H9 (cell line): ENCODE measurements around the gene RPS15. TPM values are rescaled to one million over a fixed set of nuclear protein-coding genes. Genes with fewer than 3 reads are reported as not detected.

Experiments used
- DNase-seq: peaks from one replicate; pipeline ENCODE4 v3.0.0-alpha.2; 2017
- H2AFZ ChIP-seq: one replicate; pipeline ENCODE4 v1.6.1; 2013; ENCODE audit warnings: mild to moderate bottlenecking, low read length, control low read depth, moderate library complexity
- H2AK5ac ChIP-seq: 2 replicates; pipeline ENCODE4 v1.6.1; 2013; ENCODE audit warnings: low read length, control low read depth, mixed read lengths; ENCODE audit not compliant: insufficient read length
- H2BK120ac ChIP-seq: one replicate; pipeline ENCODE4 v1.6.1; 2013; ENCODE audit warnings: low read depth, mild to moderate bottlenecking, low read length, control low read depth, inconsistent platforms; ENCODE audit not compliant: poor library complexity, severe bottlenecking
- H2BK12ac ChIP-seq: 2 replicates; pipeline ENCODE4 v1.6.1; 2013; ENCODE audit warnings: low read length, control low read depth, mixed read lengths, low read depth; ENCODE audit not compliant: insufficient read length
- H2BK15ac ChIP-seq: 2 replicates; pipeline ENCODE4 v1.6.1; 2013; ENCODE audit warnings: low read depth, low read length, control low read depth
- H2BK20ac ChIP-seq: one replicate; pipeline ENCODE4 v1.6.1; 2013; ENCODE audit warnings: low read depth, mild to moderate bottlenecking, low read length, control low read depth, inconsistent platforms; ENCODE audit not compliant: poor library complexity, severe bottlenecking
- H2BK5ac ChIP-seq: 2 replicates; pipeline ENCODE4 v1.6.1; 2013; ENCODE audit warnings: low read length, control low read depth, mixed read lengths; ENCODE audit not compliant: insufficient read length
- H3K14ac ChIP-seq: 2 replicates; pipeline ENCODE4 v1.6.1; 2013; ENCODE audit warnings: low read length, control low read depth; ENCODE audit not compliant: insufficient read depth
- H3K18ac ChIP-seq: 2 replicates; pipeline ENCODE4 v1.6.1; 2013; ENCODE audit warnings: low read depth, mild to moderate bottlenecking, mixed read lengths, low read length, control low read depth; ENCODE audit not compliant: insufficient read length
- H3K23ac ChIP-seq: 2 replicates; pipeline ENCODE4 v1.6.1; 2013; ENCODE audit warnings: low read length, control low read depth, mixed read lengths, low read depth; ENCODE audit not compliant: insufficient read length
- H3K23me2 ChIP-seq: 2 replicates; pipeline ENCODE4 v1.6.1; 2013; ENCODE audit warnings: low read depth, mild to moderate bottlenecking, mixed read lengths, low read length, control low read depth; ENCODE audit not compliant: insufficient read length, poor library complexity, severe bottlenecking
- H3K27ac ChIP-seq: 2 replicates; pipeline ENCODE4 v1.5.1; 2013; ENCODE audit warnings: low read length, control low read depth, mixed read lengths, low read depth; ENCODE audit not compliant: insufficient read length
- H3K27me3 ChIP-seq: 2 replicates; pipeline ENCODE4 v1.6.1; 2013; ENCODE audit warnings: low read length, control low read depth, inconsistent platforms; ENCODE audit not compliant: insufficient read depth
- H3K4ac ChIP-seq: 2 replicates; pipeline ENCODE4 v1.6.1; 2013; ENCODE audit warnings: low read depth, mild to moderate bottlenecking, control low read depth, inconsistent platforms, low read length, moderate library complexity
- H3K4me1 ChIP-seq: 2 replicates; pipeline ENCODE4 v1.6.1; 2013; ENCODE audit warnings: low read length, control low read depth, inconsistent platforms; ENCODE audit not compliant: insufficient read depth
- H3K4me2 ChIP-seq: 2 replicates; pipeline ENCODE4 v1.6.1; 2013; ENCODE audit warnings: low read length, control low read depth, mixed read lengths; ENCODE audit not compliant: insufficient read length, insufficient read depth
- H3K56ac ChIP-seq: 2 replicates; pipeline ENCODE4 v1.6.1; 2013; ENCODE audit warnings: low read depth, mild to moderate bottlenecking, mixed read lengths, low read length, control low read depth; ENCODE audit not compliant: insufficient read length
- H3K79me1 ChIP-seq: 2 replicates; pipeline ENCODE4 v1.6.1; 2013; ENCODE audit warnings: low read depth, mild to moderate bottlenecking, moderate library complexity, low read length, control low read depth, inconsistent platforms; ENCODE audit not compliant: insufficient read depth, poor library complexity, severe bottlenecking
- H3K79me2 ChIP-seq: 2 replicates; pipeline ENCODE4 v1.6.1; 2013; ENCODE audit warnings: low read length, control low read depth, inconsistent platforms; ENCODE audit not compliant: insufficient read depth
- H3K9ac ChIP-seq: 2 replicates; pipeline ENCODE4 v1.6.1; 2013; ENCODE audit warnings: low read length, control low read depth, mixed read lengths; ENCODE audit not compliant: insufficient read length; ENCODE audit errors: extremely low read depth
- H3K9me3 ChIP-seq: one replicate; pipeline ENCODE4 v1.6.1; 2013; ENCODE audit warnings: low read depth, low read length, inconsistent platforms; ENCODE audit not compliant: control insufficient read depth
- H3T11ph ChIP-seq: one replicate; pipeline ENCODE4 v1.6.1; 2013; ENCODE audit warnings: mild to moderate bottlenecking, low read length, control low read depth, inconsistent platforms
- H4K20me1 ChIP-seq: one replicate; pipeline ENCODE4 v1.6.1; 2013; ENCODE audit not compliant: control insufficient read depth, insufficient read length, insufficient read depth
- H4K5ac ChIP-seq: 2 replicates; pipeline ENCODE4 v1.6.1; 2013; ENCODE audit warnings: low read depth, mild to moderate bottlenecking, mixed read lengths, low read length, control low read depth; ENCODE audit not compliant: insufficient read length
- H4K8ac ChIP-seq: replicated peaks from 2 replicates; pipeline ENCODE4 v1.6.1; 2013; ENCODE audit warnings: low read length, control low read depth, mixed read lengths, low read depth; ENCODE audit not compliant: insufficient read length
- H4K91ac ChIP-seq: 2 replicates; pipeline ENCODE4 v1.6.1; 2013; ENCODE audit warnings: low read depth, mild to moderate bottlenecking, moderate library complexity, mixed read lengths, low read length, control low read depth; ENCODE audit not compliant: insufficient read length
- H3K27ac Mint-ChIP-seq, 3 experiments: 2 replicates in 2 of 3; 3 replicates in 1 of 3; pipeline ENCODE4 v1.8.0; 2020 to 2021; ENCODE audit warnings: mixed read lengths in 3 of 3, mild to moderate bottlenecking in 1 of 3, moderate library complexity in 1 of 3
- H3K27me3 Mint-ChIP-seq: 2 replicates; pipeline ENCODE4 v1.8.0; 2021; ENCODE audit warnings: low read depth, mild to moderate bottlenecking, moderate library complexity, mixed read lengths
- H3K36me3 Mint-ChIP-seq, 3 experiments: 2 replicates in 2 of 3; 3 replicates in 1 of 3; pipeline ENCODE4 v1.8.0; 2020 to 2021; ENCODE audit warnings: low read depth in 3 of 3, mixed read lengths in 3 of 3; ENCODE audit not compliant: insufficient read depth in 1 of 3
- H3K4me1 Mint-ChIP-seq, 2 experiments: 2 replicates each; pipeline ENCODE4 v1.8.0; 2020; ENCODE audit warnings: mixed read lengths in 2 of 2
- H3K4me3 Mint-ChIP-seq, 2 experiments: 2 replicates in 1 of 2; 3 replicates in 1 of 2; pipeline ENCODE4 v1.8.0; 2020 to 2021; ENCODE audit warnings: mild to moderate bottlenecking in 2 of 2, mixed read lengths in 2 of 2, moderate library complexity in 1 of 2
- H3K9me3 Mint-ChIP-seq, 2 experiments: 2 replicates in 1 of 2; 3 replicates in 1 of 2; pipeline ENCODE4 v1.8.0; 2020; ENCODE audit warnings: mild to moderate bottlenecking in 2 of 2, mixed read lengths in 2 of 2, moderate library complexity in 1 of 2
- CTCF ChIP-seq: fragments of 200-600 bp; sonication (generic); conservative IDR thresholded peaks from 3 replicates; pipeline ENCODE4 v1.8.0; 2021; ENCODE audit warnings: antibody characterized with exemption, mild to moderate bottlenecking
- WGBS: extraction: QIAGEN DNeasy Blood & Tissue Kit; methylation state at CpG from one replicate; pipeline ENCODE4 v1.1.7; 2013; ENCODE audit warnings: missing lambda C conversion rate, low lambda C conversion rate, mixed read lengths; ENCODE audit not compliant: insufficient read length; ENCODE audit errors: extremely low coverage; 5-methylcytosine and 5-hydroxymethylcytosine counted together
- total RNA-seq: library from RNA; stranded (reverse); gene quantifications from 2 replicates; pipeline ENCODE4 v1.2.1, GENCODE V29; 2021

RPS15 gene
- total RNA-seq, 1 experiment from 2014 or later, result 1,628 TPM

- Histone ChIP-seq H3K4ac (no peak within 1 kb of the TSS; the same call in 1 of the 2 replicates), H3K9me3 (no peaks in the 10 kb centered on the region), H4K91ac (no peak within 1 kb of the TSS), H2BK12ac (no peak within 1 kb of the TSS), H2BK5ac (no peak within 1 kb of the TSS), H3K79me1 (no peaks in the 10 kb centered on the region), H2AK5ac (no peak within 1 kb of the TSS), H4K20me1 (no peaks in the 10 kb centered on the region), H3K56ac (no peak within 1 kb of the TSS), H3K23me2 (peaks cover 6% of the 10 kb centered on the region), H3K27me3 (no peaks in the 10 kb centered on the region), H2BK20ac (no peak within 1 kb of the TSS), H3K18ac (no peak within 1 kb of the TSS), H3T11ph (no peak within 1 kb of the TSS), H2AFZ (no peak within 1 kb of the TSS), H3K23ac (no peak within 1 kb of the TSS), H3K79me2 (peaks cover 46% of the 10 kb centered on the region), H3K9ac (peak within 1 kb of the TSS; percentile 64), H4K8ac (no peak within 1 kb of the TSS), H2BK120ac (no peak within 1 kb of the TSS), H4K5ac (no peak within 1 kb of the TSS), H3K27ac (no peak within 1 kb of the TSS), H3K4me1 (no peaks in the 10 kb centered on the region; the same call in 1 of the 2 replicates), H2BK15ac (no peak within 1 kb of the TSS), H3K4me2 (peak within 1 kb of the TSS; percentile 85), H3K14ac (peak within 1 kb of the TSS; percentile 88)
- Mint-ChIP-seq H3K4me1 (peaks cover 31 to 38% of the 10 kb centered on the region in 2 experiments), H3K9me3 (no peaks in the 10 kb centered on the region), H3K36me3 (peaks cover 16 to 25% (median 23%) of the 10 kb centered on the region in 3 experiments), H3K4me3 (peak within 1 kb of the TSS; percentile 92 to 98), H3K27me3 (peaks cover 8% of the 10 kb centered on the region), H3K27ac (peak within 1 kb of the TSS in 1 of 3 experiments; percentile 54; a peak in 3 of 7 replicates)
- DNase-seq, result no peak
- no peak for TF ChIP-seq CTCF
- WGBS, result no CpG with 5 or more reads among the region's 121 CpGs
These were observed 30.5 kb upstream of the RPS15 start, which contains the start of gene DAZAP1 for GRCh38 chr19:1407528-1408299. TSS of gene DAZAP1 (plus strand) at chr19:1407586. CDS start at chr19:1407774, 188 bp downstream.
